HG03558 (cell line): ENCODE data around the gene EYA2.

ENCODE experiments used
- ATAC-seq: cut with Tn5 transposase; IDR thresholded peaks from one replicate; pipeline ENCODE4 v1.9.1; 2021; ENCODE audit warnings: moderate number of reproducible peaks; ENCODE audit not compliant: unreplicated experiment; ENCODE audit errors: extremely low read depth

EYA2 gene

GRCh38 chr20:47209982-47210381 lies 315.3 kb downstream of the EYA2 start:
- no peak for ATAC-seq

GRCh38 chr20:47210470-47210869 lies 315.8 kb downstream of the EYA2 start:
- no peak for ATAC-seq

- ATAC-seq: no peak
Measured at GRCh38 chr20:47211036-47211435, 316.4 kb downstream of the EYA2 start.

GRCh38 chr20:47212606-47213207 lies 318.1 kb downstream of the EYA2 start:
- ATAC-seq: no peak

GRCh38 chr20:47213966-47214365 lies 319.3 kb downstream of the EYA2 start:
- no peak for ATAC-seq

- no peak for ATAC-seq
Measured at GRCh38 chr20:47215653-47216397, 321.2 kb downstream of the EYA2 start.

- ATAC-seq: no peak
Measured at GRCh38 chr20:47216819-47217410, 322.3 kb downstream of the EYA2 start.

GRCh38 chr20:47217482-47218446 lies 323.1 kb downstream of the EYA2 start:
- ATAC-seq: no peak

GRCh38 chr20:47220161-47220582 lies 325.5 kb downstream of the EYA2 start:
- no peak for ATAC-seq

GRCh38 chr20:47221036-47221625 lies 326.5 kb downstream of the EYA2 start:
- no peak for ATAC-seq

- ATAC-seq: no peak
Measured at GRCh38 chr20:47222468-47223119, 328.0 kb downstream of the EYA2 start.

GRCh38 chr20:47223896-47224295 lies 329.3 kb downstream of the EYA2 start:
- no peak for ATAC-seq

GRCh38 chr20:47224300-47224791 lies 329.7 kb downstream of the EYA2 start:
- no peak for ATAC-seq

- ATAC-seq: no peak
Measured at GRCh38 chr20:47224857-47225256, 330.2 kb downstream of the EYA2 start.

- no peak for ATAC-seq
Measured at GRCh38 chr20:47225458-47225857, 330.8 kb downstream of the EYA2 start.

- no peak for ATAC-seq
Measured at GRCh38 chr20:47227119-47227518, 332.5 kb downstream of the EYA2 start.

- ATAC-seq: no peak
Measured at GRCh38 chr20:47227576-47227975, 332.9 kb downstream of the EYA2 start.

- no peak for ATAC-seq
Measured at GRCh38 chr20:47228654-47229053, 334.0 kb downstream of the EYA2 start.

GRCh38 chr20:47230811-47231256 lies 336.2 kb downstream of the EYA2 start:
- ATAC-seq: no peak
